Muscle of arm (tissue), 14 donors: ENCODE data around the gene MACIR. TPM values are rescaled to one million over a fixed set of nuclear protein-coding genes. Genes with fewer than 3 reads are reported as not detected.
"Not testable (repeated sequence)": the region's sequence is repeated elsewhere in the genome, so short reads cannot be mapped to it uniquely, and the experiment has no call there.

Experiments
- DNase-seq: peaks from one replicate; pipeline ENCODE4 v3.0.0-alpha.2; 2013
- long read RNA-seq, 11 donors: transcript quantifications; one replicate each; lab custom pipeline, GENCODE V29; 2026
- polyA plus RNA-seq, 12 donors: library from polyadenylated mRNA; unstranded; fragments of 120-200 nt; gene quantifications; one replicate each; pipeline ENCODE4 v1.2.1, GENCODE V29; 2013; ENCODE audit not compliant: insufficient read length in 12 of 12

Gene MACIR, protein sequence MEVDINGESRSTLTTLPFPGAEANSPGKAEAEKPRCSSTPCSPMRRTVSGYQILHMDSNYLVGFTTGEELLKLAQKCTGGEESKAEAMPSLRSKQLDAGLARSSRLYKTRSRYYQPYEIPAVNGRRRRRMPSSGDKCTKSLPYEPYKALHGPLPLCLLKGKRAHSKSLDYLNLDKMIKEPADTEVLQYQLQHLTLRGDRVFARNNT
- polyA plus RNA-seq = 10 to 100 TPM in 11 of 12 donors, not detected in 1; 10.1 to 18.9 (median 14.6) TPM
- long read RNA-seq, donor 1, transcript C5orf30-201 (3 exons, 3,049 nt) = major isoform, 6 of 7 reads
- long read RNA-seq, donor 1, partial matches to known transcripts = 0 of 7 reads
- long read RNA-seq, donor 1, other reads (novel, unspliced or antisense) = 0 of 7 reads
- long read RNA-seq, donor 2, transcript C5orf30-201 (3 exons, 3,049 nt) = major isoform, 7 of 7 reads
- long read RNA-seq, donor 2, partial matches to known transcripts = 0 of 7 reads
- long read RNA-seq, donor 2, other reads (novel, unspliced or antisense) = 0 of 7 reads
- long read RNA-seq, donor 3, partial matches to known transcripts = 0 of 2 reads
- long read RNA-seq, donor 3, other reads (novel, unspliced or antisense) = 0 of 2 reads
- long read RNA-seq, donor 4, partial matches to known transcripts = 0 of 1 reads
- long read RNA-seq, donor 4, other reads (novel, unspliced or antisense) = 0 of 1 reads
- long read RNA-seq, donor 5, transcript C5orf30-201 (3 exons, 3,049 nt) = major isoform, 8 of 8 reads
- long read RNA-seq, donor 5, partial matches to known transcripts = 0 of 8 reads
- long read RNA-seq, donor 5, other reads (novel, unspliced or antisense) = 0 of 8 reads
- long read RNA-seq, donor 6, partial matches to known transcripts = 0 of 1 reads
- long read RNA-seq, donor 6, other reads (novel, unspliced or antisense) = 0 of 1 reads
- long read RNA-seq, donor 7, partial matches to known transcripts = 0 of 3 reads
- long read RNA-seq, donor 7, other reads (novel, unspliced or antisense) = 0 of 3 reads
- long read RNA-seq, donor 8, partial matches to known transcripts = 0 of 3 reads
- long read RNA-seq, donor 8, other reads (novel, unspliced or antisense) = 0 of 3 reads
- long read RNA-seq, donor 9, partial matches to known transcripts = 0 of 3 reads
- long read RNA-seq, donor 9, other reads (novel, unspliced or antisense) = 0 of 3 reads
- long read RNA-seq, donor 10, transcript C5orf30-201 (3 exons, 3,049 nt) = major isoform, 7 of 7 reads
- long read RNA-seq, donor 10, partial matches to known transcripts = 0 of 7 reads
- long read RNA-seq, donor 10, other reads (novel, unspliced or antisense) = 0 of 7 reads
- long read RNA-seq, donor 11, transcript C5orf30-201 (3 exons, 3,049 nt) = major isoform, 7 of 8 reads
- long read RNA-seq, donor 11, partial matches to known transcripts = 0 of 8 reads
- long read RNA-seq, donor 11, other reads (novel, unspliced or antisense) = 0 of 8 reads

DNA sequence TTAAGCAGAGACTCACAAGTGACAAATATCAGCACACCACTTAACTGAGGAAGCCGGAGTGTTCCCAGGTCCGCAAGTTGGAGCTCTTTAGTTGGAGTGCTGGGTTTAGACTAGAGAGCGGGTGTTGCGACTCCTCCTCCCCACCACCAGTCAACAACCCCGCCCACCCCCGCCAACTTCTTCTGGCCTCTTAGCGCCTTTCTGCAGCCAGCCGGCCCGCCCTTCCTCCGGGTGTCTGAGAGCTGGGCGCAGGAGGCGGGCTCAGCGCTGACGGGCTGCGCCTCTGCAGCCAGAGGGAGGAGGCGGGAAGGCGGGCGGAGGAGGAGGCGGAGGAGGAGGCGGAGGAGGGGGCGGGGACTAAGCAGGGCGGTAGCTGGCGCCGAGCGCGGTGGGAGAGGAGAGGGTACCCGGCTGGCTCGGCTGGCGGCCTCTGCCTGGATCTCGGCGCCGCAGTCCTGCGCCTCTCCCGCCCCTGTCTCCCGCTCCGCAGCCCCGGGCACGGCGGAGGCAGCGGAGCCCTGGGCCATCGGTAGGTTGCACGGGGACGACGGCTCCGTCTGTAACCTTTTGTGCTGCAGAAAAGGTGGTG is at the start of gene MACIR:
Gene MACIR (plus strand): TSS at position 396 of the 589 bp plus-strand sequence. CDS start 17,157 bp downstream, outside the sequence.
- DNase-seq = peak; percentile 95

DNA sequence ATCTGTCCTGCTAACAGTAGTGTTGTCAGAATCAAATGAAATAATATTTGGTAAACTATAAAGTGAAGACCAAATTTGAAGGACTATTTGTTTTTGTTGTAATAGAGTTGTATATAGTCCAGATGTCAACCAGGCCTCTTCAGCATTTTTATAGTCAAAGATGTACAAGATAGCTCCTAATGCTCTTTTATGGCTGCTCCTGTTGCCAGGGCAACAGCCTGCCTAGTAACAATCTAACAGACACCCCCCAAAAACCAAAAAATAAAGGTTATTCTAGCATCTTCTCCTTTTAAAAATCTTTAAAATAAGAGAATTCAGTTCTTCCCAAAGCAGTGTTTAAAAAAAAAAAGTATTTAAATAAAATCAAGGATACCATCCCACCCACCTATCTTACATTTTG is 49.5 kb upstream of the MACIR start:
- DNase-seq = no peak

DNA sequence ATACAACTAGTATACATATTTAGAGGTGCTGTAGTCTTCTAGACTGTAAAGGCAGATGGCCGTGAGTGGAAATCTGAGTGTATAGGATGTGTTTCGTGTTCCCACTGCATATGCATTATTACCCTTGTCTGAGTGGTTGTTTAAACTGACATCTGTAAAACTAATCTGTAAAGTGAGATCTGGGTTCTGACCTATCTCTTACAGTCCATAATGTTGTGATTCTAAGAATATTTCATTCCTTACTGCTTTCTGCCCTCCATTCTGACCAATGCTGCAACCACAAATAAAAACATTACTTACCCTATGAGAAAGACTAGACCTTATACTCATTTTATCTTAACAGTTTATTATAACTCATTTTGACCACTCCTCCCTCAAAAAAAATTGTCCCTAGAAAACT is 47.6 kb upstream of the MACIR start:
- DNase-seq = no peak

DNA sequence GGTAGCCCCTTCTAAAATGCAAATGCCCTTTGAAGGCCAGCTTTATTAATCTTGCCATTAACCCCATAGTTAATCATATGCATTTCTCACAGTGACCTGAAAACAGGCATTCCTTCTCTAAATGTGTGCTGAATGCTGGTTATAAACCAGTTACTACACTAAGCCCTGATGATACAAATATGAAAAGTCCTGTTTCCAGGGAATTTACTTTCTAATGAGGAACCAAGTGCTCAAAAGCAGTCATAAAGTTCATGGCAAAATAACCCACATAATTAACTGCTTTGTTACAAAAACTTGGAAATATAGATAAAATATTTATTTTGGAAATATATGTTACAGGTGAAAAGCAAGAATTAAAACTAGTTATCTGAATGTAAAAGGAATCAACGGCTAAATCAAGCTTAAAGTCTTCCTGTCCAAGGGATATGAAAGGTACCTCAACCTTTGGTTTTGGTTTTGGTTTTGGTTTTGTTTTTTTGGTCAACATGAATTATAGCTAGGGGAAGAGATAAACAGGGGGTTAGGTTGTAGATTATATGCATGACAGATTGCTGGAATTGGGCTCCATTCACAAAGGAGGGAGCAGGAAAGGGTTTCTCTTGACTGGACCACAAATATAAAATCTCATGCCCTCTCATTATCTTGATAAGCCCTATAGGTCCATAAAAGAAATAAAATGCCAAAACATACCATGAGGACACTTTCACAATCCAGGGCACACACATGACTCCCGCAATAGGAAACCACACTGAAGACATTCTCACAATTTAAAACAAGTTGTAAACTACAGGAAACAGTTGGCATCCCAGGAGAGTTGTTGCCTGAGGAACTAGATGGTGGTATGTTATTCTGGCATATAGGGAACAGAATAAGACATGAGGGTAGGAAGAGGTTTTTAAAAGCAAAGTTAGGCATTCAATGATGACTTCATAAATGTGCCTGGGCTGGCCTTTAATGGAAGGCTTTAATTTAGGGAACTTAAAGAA is 46.7 kb upstream of the MACIR start:
- no peak for DNase-seq

DNA sequence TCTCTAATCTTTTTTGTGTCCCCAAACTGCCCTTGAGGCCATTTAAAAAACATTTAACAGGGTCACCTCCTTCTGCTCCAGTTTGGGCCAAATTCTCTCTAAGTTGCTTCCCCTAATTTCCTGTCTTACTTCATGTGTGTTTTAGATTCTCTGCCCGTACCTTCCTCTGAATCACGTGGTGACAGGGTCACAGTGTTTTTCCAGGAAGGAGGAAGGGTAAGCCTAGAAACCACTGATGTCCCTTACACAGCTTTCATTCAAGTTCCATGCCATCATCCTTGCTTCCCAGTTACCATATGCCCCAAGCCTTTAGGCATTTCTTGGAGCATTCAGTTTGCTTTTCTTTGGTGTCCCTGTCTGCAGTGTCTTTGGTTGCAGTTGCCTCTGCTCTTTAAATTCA is 42.4 kb upstream of the MACIR start:
- DNase-seq = no peak

DNA sequence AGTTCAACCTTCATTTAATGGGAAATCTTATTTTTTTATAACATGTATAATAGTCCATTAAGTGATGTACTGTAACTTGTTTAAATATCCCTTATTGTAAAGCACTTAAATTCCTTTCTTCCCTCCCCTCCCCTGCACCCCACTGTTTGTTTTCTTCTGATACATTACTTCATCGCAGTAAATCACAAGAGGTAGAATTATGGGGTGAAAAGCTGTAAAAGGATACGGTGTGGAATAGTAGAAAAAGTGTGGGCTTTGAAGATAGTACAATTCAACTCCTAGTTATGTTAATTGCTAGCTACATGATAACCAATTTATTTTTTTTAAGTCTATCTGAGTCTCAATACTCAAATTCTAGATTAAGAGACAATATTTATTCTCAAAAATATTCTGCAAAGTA is 41.9 kb upstream of the MACIR start:
- no peak for DNase-seq

DNA sequence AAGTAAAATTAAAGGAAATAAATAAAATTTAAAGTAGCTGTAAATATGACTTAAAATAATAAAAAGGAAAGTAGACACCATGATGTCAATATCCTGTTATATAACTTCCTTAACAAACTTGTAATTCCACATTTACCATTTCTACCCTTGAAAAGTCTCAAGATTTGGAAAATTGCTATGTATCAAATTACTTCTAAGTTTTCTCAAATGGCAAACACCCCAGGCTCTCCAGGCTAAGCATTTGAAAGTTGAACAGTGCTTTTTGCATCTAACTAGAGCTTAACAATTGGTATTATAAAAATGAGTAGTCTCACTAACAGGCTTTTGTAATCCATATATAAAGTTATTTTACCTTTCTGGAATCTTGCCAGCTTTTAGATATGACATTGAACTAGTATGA is 41.5 kb upstream of the MACIR start:
- DNase-seq = no peak

DNA sequence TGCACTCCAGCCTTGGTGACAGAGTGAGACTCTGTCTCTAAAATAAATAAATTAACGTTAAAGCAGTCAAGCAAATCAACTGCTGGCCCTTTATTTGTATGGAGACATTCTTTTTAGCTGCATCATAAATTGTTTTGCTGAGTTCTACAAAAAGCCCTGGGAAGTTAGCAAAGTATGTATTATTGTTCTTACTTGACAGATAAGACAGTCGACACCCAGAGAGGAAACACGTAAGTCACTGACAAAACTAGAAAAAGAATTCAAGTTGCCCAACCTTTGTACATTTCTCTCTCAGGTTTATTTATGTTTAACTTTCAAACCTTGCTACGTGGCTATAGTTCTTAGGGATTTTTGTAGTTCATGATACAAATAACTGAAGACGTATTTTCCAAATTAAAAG is 40.4 kb upstream of the MACIR start:
- no peak for DNase-seq

DNA sequence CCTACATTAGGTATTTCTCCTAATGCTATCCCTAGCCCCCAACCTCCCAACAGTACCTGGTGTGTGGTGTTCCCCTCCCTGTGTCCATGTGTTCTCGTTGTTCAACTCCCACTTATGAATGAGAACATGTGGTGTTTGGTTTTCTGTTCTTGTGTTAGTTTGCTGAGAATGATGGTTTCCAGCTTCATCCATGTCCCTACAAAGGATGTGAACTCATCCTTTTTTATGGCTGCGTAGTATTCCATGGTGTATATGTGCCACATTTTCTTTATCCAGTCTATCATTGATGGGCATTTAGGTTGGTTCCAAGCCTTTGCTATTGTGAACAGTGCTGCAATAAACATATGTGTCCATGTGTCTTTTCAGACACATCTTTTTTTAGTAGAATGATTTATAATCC is 39.5 kb upstream of the MACIR start:
- not testable (repeated sequence) for DNase-seq

DNA sequence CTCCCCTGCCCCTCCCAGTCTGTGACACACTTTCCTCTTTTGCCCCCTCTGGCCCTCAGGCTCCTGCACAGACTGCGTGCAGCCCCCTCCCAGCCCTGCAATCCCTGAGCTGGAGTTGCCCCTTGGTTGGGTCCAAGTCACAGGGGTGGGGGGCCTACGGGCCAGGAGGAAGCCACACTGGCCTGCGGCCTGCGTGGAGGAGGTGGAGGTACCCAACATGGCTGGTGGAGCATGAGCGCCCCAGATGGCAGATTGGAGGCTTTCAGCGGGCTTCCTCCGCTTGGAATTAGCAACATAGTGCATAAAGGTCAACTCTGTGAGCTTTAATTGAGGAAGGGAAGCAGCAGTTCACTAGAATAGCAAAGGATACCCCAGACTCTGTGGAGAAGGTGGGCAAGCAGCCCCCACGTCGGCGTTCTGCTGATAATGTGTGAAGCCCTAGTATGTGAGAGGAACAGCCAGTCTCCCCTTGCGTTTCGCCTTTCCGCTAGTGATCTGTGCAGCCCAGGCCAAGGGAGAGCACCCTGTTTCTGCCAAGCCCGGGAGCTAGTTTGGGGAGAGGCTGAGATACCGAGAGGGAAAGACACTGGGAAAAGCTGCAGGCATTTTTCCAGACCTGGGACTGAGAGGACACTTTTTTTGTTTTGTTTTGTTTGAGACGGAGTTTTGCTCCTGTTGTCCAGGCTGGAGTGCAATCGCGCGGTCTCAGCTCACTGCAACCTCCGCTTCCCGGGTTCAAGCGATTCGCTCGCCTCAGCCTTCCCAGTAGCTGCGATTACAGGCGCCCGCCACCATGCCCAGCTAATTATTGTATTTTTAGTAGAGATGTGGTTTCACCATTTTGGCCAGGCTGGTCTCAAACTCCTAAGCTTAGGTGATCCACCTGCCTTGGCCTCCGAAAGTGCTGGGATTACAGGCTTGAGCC is 35.3 kb upstream of the MACIR start:
- no peak for DNase-seq

DNA sequence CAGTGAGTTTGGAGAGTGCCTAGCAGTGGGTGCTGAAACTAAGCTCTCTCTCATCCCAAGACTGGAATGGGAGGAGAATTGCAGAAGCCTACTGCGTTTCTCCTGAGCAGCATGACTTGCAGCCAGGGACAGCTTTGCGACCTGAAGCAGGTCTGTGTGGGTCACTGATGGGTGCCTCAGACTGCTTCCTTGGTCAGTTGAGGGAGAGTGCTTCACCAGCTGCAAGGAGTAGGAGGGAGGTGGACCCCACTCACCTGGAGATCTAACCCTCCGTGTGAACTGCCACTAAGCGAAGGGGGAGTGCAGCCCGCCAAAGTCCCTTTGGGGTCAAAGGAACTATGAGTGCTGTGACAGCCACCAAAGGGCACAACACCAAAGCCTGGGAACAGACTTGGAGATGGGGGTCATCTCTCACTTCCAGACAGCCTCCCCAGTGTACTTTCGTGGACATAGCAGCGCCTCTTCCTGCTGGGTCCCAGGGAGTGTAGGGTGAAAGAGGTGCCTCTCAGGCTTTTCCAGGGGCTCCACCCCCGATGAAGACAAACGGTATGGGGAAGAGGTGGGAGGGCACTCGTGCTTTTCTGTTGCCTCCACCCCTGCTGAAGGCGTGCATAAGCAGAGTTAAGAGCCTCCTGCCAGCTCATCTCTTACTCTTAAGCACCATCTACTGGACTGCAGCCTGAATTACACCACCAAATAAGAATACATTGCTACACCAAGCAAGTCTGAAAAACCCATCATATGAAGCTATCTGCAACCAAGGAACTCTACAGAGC is 34.3 kb upstream of the MACIR start:
- DNase-seq = no peak

DNA sequence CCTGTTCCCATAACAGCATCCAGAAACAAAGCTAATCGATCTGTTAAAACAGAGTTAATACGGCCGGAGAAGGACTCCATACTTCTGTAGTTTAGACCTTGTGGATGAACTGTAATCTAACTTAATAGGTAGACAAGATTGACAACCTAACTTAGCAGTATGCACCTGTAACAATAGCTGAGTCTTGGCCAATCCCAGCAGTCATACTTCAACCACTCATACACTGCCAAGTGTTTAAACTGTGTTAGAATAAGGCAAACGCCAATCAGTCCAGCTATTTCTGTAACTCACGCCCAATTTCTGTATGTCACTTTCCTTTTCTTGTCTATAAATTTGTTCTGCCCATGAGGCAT is 33.7 kb upstream of the MACIR start:
- DNase-seq = no peak

DNA sequence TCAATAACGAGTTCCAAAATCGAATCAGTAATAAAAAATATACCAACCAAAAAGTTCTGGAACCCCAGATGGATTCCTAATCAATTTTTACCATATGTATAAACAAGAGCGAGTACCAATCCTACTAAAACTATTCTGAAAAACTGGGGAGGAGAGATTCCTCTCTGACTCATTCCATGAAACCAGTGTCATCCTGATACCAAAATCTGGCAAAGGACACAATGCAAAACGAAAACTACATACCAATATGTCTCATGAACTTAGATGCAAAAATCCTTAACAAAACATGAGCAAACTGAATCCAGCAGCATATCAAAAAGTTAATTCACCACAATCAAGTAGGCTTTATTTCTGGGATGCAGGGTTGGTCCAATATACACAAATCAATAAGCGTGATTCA is 30.5 kb upstream of the MACIR start:
- no peak for DNase-seq

DNA sequence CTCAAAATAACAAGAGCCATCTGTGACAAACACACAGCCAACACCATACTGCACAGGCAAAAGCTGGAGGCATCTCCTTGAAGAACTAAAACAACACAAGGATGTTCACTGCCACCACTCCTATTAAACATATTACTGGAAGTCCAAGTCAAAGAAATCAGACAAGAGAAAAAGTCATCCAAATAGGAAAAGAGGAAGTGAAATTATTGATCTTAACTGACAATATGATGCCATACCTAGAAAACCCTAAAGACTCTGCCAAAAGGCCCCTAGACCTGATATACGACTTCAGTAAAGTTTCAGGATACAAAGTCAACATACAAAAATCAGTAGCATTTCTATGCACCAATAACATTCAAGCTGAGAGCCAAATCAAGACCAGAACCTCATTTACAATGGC is 30.0 kb upstream of the MACIR start:
- no peak for DNase-seq

DNA sequence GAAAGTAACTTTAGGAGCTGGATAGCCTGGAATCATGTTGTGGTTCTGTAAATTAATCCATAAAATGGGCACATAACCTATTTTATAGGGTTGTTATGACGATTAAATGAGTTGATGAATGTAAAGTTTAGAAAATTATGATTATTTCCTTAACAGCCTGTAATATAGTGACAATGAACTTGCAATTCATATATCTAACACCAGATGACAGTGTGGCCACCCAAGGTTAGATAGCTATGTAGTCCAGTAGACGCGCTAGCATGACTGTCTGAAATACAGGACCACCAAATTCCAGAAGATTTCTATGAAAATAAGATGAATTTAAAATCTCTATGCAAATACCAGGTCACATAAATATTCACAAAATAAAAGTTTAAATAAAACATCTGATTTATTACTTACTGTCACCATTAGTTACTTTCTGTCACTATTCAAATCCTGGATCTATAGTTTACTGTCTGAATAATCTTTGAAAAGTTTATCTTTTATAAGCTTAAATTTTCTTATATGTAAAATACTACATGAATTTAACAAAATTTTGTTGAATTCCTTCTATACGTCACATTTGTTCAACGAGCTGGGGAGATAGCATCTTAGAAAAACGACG is 26.1 kb upstream of the MACIR start:
- no peak for DNase-seq

DNA sequence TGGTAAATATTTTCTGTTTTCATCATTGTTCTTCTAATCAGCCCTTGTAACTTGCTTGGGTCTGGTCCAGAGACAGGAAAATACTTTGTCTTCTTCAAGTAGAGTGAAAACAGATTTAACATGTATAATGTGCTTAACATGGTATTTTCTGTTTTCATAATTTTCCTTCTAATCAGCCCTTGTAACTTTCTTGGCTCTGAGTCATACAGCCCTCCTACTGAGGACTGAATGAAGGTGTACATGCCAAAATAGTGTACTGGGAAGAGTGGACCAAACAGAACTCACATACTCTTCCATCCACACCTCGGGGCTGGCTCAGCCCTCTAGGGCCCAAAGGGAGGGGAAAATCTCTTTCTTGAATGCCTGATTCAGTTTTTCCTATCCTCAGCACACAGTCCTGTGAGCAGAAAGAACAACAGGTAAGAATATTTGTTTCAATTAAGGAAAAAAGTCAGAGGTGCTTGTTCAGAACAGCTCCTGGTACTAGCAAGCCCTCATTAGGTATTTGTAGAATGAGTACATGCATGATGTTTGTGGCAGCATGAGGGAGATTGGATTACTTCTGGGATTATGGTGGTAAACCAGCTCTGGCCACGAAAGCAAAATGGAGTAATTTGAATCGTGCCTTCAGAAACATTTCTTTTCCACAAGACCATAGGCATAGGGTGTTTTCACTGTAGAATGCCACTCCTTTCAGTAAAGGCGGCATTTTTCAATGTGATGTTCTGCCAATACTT is 24.2 kb upstream of the MACIR start:
- no peak for DNase-seq

DNA sequence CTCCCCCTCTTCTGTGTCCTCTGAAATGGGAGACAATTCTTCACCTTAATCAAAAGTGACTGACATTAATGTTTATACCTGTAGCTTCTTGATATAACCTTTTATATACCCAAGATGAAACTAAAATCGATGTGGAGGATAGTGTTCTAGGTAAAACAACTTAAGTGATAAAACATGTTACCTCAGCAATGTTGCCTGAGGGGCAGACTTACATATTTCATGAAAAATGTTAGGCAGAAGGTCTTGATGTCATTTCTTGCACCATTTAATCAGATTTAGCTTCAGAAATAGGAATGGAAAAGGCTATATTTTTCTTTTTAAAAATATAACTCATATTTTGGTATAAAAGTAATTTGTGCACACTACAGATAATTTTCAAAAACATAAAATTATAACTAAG is 22.7 kb upstream of the MACIR start:
- DNase-seq = no peak
